Liver (tissue), 9 donors: ENCODE measurements around the gene NPR2. TPM values are rescaled to one million over a fixed set of nuclear protein-coding genes. Genes with fewer than 3 reads are reported as not detected.

ENCODE experiments used
- DNase-seq: peaks from one replicate; pipeline ENCODE4 v3.0.0-alpha.2; 2017; ENCODE audit warnings: low spot score
- H3K27ac ChIP-seq, 2 donors: one replicate each; pipeline ENCODE4 v1.7.0; 2013; ENCODE audit warnings: inconsistent platforms in 2 of 2, low read length in 2 of 2, control low read depth in 1 of 2, low read depth in 1 of 2, mild to moderate bottlenecking in 1 of 2
- H3K27me3 ChIP-seq, 4 donors: one replicate each; pipeline versions ENCODE4 v1.6.1 to v1.7.0; 2013; ENCODE audit warnings: low read length in 3 of 4, inconsistent platforms in 1 of 4, mild to moderate bottlenecking in 1 of 4, moderate library complexity in 1 of 4; ENCODE audit not compliant: control insufficient read depth in 4 of 4, insufficient read depth in 4 of 4
- H3K36me3 ChIP-seq, 4 donors: one replicate each; pipeline versions ENCODE4 v1.6.1 to v1.7.0; 2013; ENCODE audit warnings: low read length in 3 of 4, mild to moderate bottlenecking in 3 of 4, low read depth in 1 of 4, moderate library complexity in 1 of 4; ENCODE audit not compliant: control insufficient read depth in 4 of 4, insufficient read depth in 3 of 4
- H3K4me1 ChIP-seq, 4 donors: one replicate each; pipeline versions ENCODE4 v1.6.1 to v1.7.0; 2013; ENCODE audit warnings: low read length in 3 of 4, mild to moderate bottlenecking in 3 of 4, moderate library complexity in 1 of 4; ENCODE audit not compliant: control insufficient read depth in 4 of 4, insufficient read depth in 4 of 4
- H3K4me3 ChIP-seq, 3 donors: one replicate each; pipeline versions ENCODE4 v1.6.1 to v1.7.0; 2013; ENCODE audit warnings: low read length in 3 of 3, control low read depth in 1 of 3, low read depth in 1 of 3, mild to moderate bottlenecking in 1 of 3
- H3K9ac ChIP-seq, 2 donors: one replicate each; pipeline ENCODE4 v1.7.0; 2013; ENCODE audit warnings: low read length in 2 of 2, mild to moderate bottlenecking in 2 of 2, moderate library complexity in 2 of 2, control low read depth in 1 of 2, low read depth in 1 of 2
- H3K9me3 ChIP-seq, 4 donors: one replicate each; pipeline versions ENCODE4 v1.6.1 to v1.7.0; 2013; ENCODE audit warnings: low read length in 3 of 4; ENCODE audit not compliant: control insufficient read depth in 4 of 4
- ATF3 ChIP-seq: IDR thresholded peaks from 2 replicates; pipeline ENCODE4 v1.6.1; 2016; ENCODE audit warnings: antibody characterized with exemption
- EGR1 ChIP-seq, 2 donors: IDR thresholded peaks; 2 replicates each; pipeline ENCODE4 v1.6.1; 2016 to 2018; ENCODE audit warnings: antibody characterized with exemption in 2 of 2, low read depth in 2 of 2
- FOXA1 ChIP-seq: IDR thresholded peaks from 2 replicates; pipeline ENCODE4 v1.6.1; 2016; ENCODE audit warnings: antibody characterized with exemption
- FOXA2 ChIP-seq: IDR thresholded peaks from 2 replicates; pipeline ENCODE4 v1.6.1; 2016; ENCODE audit warnings: antibody characterized with exemption
- HNF4A ChIP-seq, 2 donors: conservative IDR thresholded peaks; 2 replicates each; pipeline ENCODE4 v1.6.1; 2016; ENCODE audit warnings: antibody characterized with exemption in 2 of 2, mild to moderate bottlenecking in 2 of 2
- HNF4G ChIP-seq: IDR thresholded peaks from 2 replicates; pipeline ENCODE4 v1.6.1; 2016; ENCODE audit warnings: antibody characterized with exemption
- JUND ChIP-seq, 2 donors: IDR thresholded peaks; 2 replicates each; pipeline ENCODE4 v1.6.1; 2016; ENCODE audit warnings: antibody characterized with exemption in 2 of 2
- MAX ChIP-seq: IDR thresholded peaks from 2 replicates; pipeline ENCODE4 v1.6.1; 2016; ENCODE audit warnings: antibody characterized with exemption
- NR2F2 ChIP-seq: IDR thresholded peaks from 2 replicates; pipeline ENCODE4 v1.6.1; 2016; ENCODE audit warnings: antibody characterized with exemption
- RAD21 ChIP-seq, 2 donors: IDR thresholded peaks; 2 replicates each; pipeline ENCODE4 v1.6.1; 2016; ENCODE audit warnings: antibody characterized with exemption in 2 of 2, mild to moderate bottlenecking in 2 of 2
- REST ChIP-seq: IDR thresholded peaks from 2 replicates; pipeline ENCODE4 v1.6.1; 2016; ENCODE audit warnings: antibody characterized with exemption, mild to moderate bottlenecking
- RXRA ChIP-seq, 2 donors: IDR thresholded peaks; 2 replicates each; pipeline ENCODE4 v1.6.1; 2017 to 2018; ENCODE audit warnings: antibody characterized with exemption in 2 of 2, mild to moderate bottlenecking in 1 of 2
- SP1 ChIP-seq: IDR thresholded peaks from 2 replicates; pipeline ENCODE4 v1.6.1; 2018; ENCODE audit warnings: antibody characterized with exemption, mild to moderate bottlenecking
- TAF1 ChIP-seq: conservative IDR thresholded peaks from 2 replicates; pipeline ENCODE4 v1.6.1; 2016; ENCODE audit warnings: antibody characterized with exemption, mild to moderate bottlenecking
- YY1 ChIP-seq: IDR thresholded peaks from 2 replicates; pipeline ENCODE4 v1.6.1; 2016; ENCODE audit warnings: antibody characterized with exemption, mild to moderate bottlenecking
- WGBS: extraction: QIAGEN DNeasy Blood & Tissue Kit; methylation state at CpG from one replicate; pipeline ENCODE4 v1.1.7; 2013; 5-methylcytosine and 5-hydroxymethylcytosine counted together
- polyA plus RNA-seq, 2 donors: library from polyadenylated mRNA; stranded (reverse) in 1 of 2; unstranded in 1 of 2; fragments of 200-250 nt in 1 of 2; fragments of >200 nt in 1 of 2; fragmentation: Nextera tagmentation in 1 of 2; extraction: Ambion mirVana in 1 of 2; gene quantifications; one replicate each; pipeline versions ENCODE4 v1.2.1 to v1.2.3, GENCODE V29; 2013 to 2015
- total RNA-seq, 2 donors: library from RNA; depleted of rRNA; stranded (reverse); fragments of >200 nt; gene quantifications; one replicate each; pipeline ENCODE4 v1.2.3, GENCODE V29; 2014
- donor health status: healthy.
- donor health status: healthy.
- donor health status: healthy.
- donor health status: healthy.
- donor health status: healthy.

NPR2 gene
- total and polyA plus RNA-seq, 4 donors = 8.6 to 17.1 (median 11.2) TPM

- TF ChIP-seq NR2F2 = no peak
- TF ChIP-seq FOXA2 = no peak
- TF ChIP-seq ATF3 = no peak
- no peak for TF ChIP-seq RAD21 (IDR thresholded peaks at IDR 0.05)
- no peak for TF ChIP-seq SP1
- peak; percentile 33 for TF ChIP-seq TAF1
- no peak for TF ChIP-seq EGR1 (IDR thresholded peaks at IDR 0.05; ENCODE audit: low read depth in 2 of 2)
- TF ChIP-seq FOXA1 = no peak
- peak; percentile 35 for TF ChIP-seq YY1
- TF ChIP-seq HNF4A (conservative IDR thresholded peaks at IDR 0.05) = no peak
- H3K9me3 ChIP-seq = no peaks in the 10 kb centered on the region
- H3K9ac ChIP-seq = peak overlapping the region; percentile 65 to 74
- H3K4me3 ChIP-seq = peak overlapping the region; percentile 82 to 85 (median 84)
- no peak for DNase-seq
- H3K36me3 ChIP-seq = peaks cover 10 to 38% (median 33%) of the 10 kb centered on the region in 4 donors
- peaks cover 11 to 40% (median 34%) of the 10 kb centered on the region in 4 donors for H3K4me1 ChIP-seq
- H3K27ac ChIP-seq = peak overlapping the region; percentile 82 to 86
- WGBS = 1% methylated on average over 19 of the region's 19 CpGs
- no peaks in the 10 kb centered on the region for H3K27me3 ChIP-seq
These were observed 41.7 kb upstream of the NPR2 start for GRCh38 chr9:35749515-35750255.

- DNase-seq = no peak
- no peak for TF ChIP-seq FOXA1
- TF ChIP-seq NR2F2 = no peak
- TF ChIP-seq FOXA2 = no peak
- no peak for TF ChIP-seq ATF3
- no peak for TF ChIP-seq REST
- TF ChIP-seq JUND (IDR thresholded peaks at IDR 0.05) = no peak
- no peak for TF ChIP-seq YY1
- TF ChIP-seq HNF4A (conservative IDR thresholded peaks at IDR 0.05) = no peak
- Histone ChIP-seq H3K36me3 (peaks cover 10 to 39% (median 34%) of the 10 kb centered on the region in 4 donors), H3K9ac (peak overlapping the region in 1 of 2 donors; percentile 63), H3K27ac (peak overlapping the region in 1 of 2 donors; percentile 82), H3K27me3 (no peaks in the 10 kb centered on the region), H3K4me1 (peaks cover 11 to 40% (median 34%) of the 10 kb centered on the region in 4 donors), H3K4me3 (peak overlapping the region in 2 of 3 donors; percentile 82 to 84), H3K9me3 (no peaks in the 10 kb centered on the region)
- WGBS = 63% methylated on average over 4 of the region's 4 CpGs
These were observed 41.2 kb upstream of the NPR2 start for GRCh38 chr9:35750256-35750531.

GRCh38 chr9:35753466-35753865 lies 37.9 kb upstream of the NPR2 start:
- TF ChIP-seq RAD21 (IDR thresholded peaks at IDR 0.05) (no peak), JUND (IDR thresholded peaks at IDR 0.05) (no peak), HNF4A (conservative IDR thresholded peaks at IDR 0.05) (no peak), YY1 (no peak), NR2F2 (no peak), SP1 (no peak), HNF4G (no peak), MAX (no peak), ATF3 (no peak), TAF1 (no peak), REST (no peak), RXRA (IDR thresholded peaks at IDR 0.05) (no peak), FOXA2 (no peak)
- no peaks in the 10 kb centered on the region for H3K27me3 ChIP-seq
- H3K9ac ChIP-seq = no peak overlapping the region
- peaks cover 10 to 39% (median 34%) of the 10 kb centered on the region in 4 donors for H3K36me3 ChIP-seq
- H3K27ac ChIP-seq = no peak overlapping the region
- H3K9me3 ChIP-seq = no peaks in the 10 kb centered on the region
- 95% methylated on average over 5 of the region's 5 CpGs for WGBS
- H3K4me1 ChIP-seq = peaks cover 9 to 30% (median 18%) of the 10 kb centered on the region in 4 donors
- no peak overlapping the region for H3K4me3 ChIP-seq
- no peak for DNase-seq
